Fibroblast of mammary gland (primary cell): ENCODE data around the gene MYO16.

Source experiments
- DNase-seq: peaks from one replicate; pipeline ENCODE4 v3.0.0-alpha.2; 2010; ENCODE audit warnings: low read depth
- H3K4me3 ChIP-seq: 2 replicates; pipeline ENCODE4 v1.5.1; 2011; ENCODE audit warnings: low read depth, mild to moderate bottlenecking, low read length, moderate library complexity; ENCODE audit not compliant: control insufficient read depth
- CTCF ChIP-seq: conservative IDR thresholded peaks from 2 replicates; pipeline ENCODE4 v1.5.1; 2011; ENCODE audit warnings: low read depth, low read length, inconsistent platforms; ENCODE audit not compliant: control insufficient read depth, insufficient read depth

The MYO16 gene

GRCh38 chr13:108789476-108789875 is 160.1 kb downstream of the MYO16 start:
- no peak for DNase-seq
- TF ChIP-seq CTCF = no peak
- H3K4me3 ChIP-seq = no peak overlapping the region

- no peak for DNase-seq
- H3K4me3 ChIP-seq = no peak overlapping the region
- TF ChIP-seq CTCF = no peak
These were observed 166.4 kb downstream of the MYO16 start for GRCh38 chr13:108795841-108796240.

- H3K4me3 ChIP-seq = no peak overlapping the region
- no peak for TF ChIP-seq CTCF
- DNase-seq = no peak
These were observed 167.9 kb downstream of the MYO16 start for GRCh38 chr13:108797354-108797753.

- H3K4me3 ChIP-seq = no peak overlapping the region
- peak; percentile 58 for DNase-seq
- no peak for TF ChIP-seq CTCF
These were observed 178.4 kb downstream of the MYO16 start for GRCh38 chr13:108807841-108808240.

GRCh38 chr13:108812165-108812564 is 182.8 kb downstream of the MYO16 start:
- no peak for TF ChIP-seq CTCF
- DNase-seq = no peak
- no peak overlapping the region for H3K4me3 ChIP-seq

- no peak overlapping the region for H3K4me3 ChIP-seq
- DNase-seq = no peak
- no peak for TF ChIP-seq CTCF
These were observed 183.2 kb downstream of the MYO16 start for GRCh38 chr13:108812661-108813060.

- TF ChIP-seq CTCF = no peak
- no peak overlapping the region for H3K4me3 ChIP-seq
- DNase-seq = no peak
These were observed 184.3 kb downstream of the MYO16 start for GRCh38 chr13:108813587-108814170.
